NCI-H2171 (cell line): Measurements from ENCODE around the gene SGSM2.
A peak's percentile ranks its signal among the peaks of the same experiment; 100 is the strongest.
"Not testable (repeated sequence)": the region's sequence is repeated elsewhere in the genome, so short reads cannot be mapped to it uniquely, and the experiment has no call there.

Experiments
- DNase-seq: peaks from one replicate; lab custom pipeline; 2025; lab: John Stamatoyannopoulos, UW

SGSM2 gene, protein sequence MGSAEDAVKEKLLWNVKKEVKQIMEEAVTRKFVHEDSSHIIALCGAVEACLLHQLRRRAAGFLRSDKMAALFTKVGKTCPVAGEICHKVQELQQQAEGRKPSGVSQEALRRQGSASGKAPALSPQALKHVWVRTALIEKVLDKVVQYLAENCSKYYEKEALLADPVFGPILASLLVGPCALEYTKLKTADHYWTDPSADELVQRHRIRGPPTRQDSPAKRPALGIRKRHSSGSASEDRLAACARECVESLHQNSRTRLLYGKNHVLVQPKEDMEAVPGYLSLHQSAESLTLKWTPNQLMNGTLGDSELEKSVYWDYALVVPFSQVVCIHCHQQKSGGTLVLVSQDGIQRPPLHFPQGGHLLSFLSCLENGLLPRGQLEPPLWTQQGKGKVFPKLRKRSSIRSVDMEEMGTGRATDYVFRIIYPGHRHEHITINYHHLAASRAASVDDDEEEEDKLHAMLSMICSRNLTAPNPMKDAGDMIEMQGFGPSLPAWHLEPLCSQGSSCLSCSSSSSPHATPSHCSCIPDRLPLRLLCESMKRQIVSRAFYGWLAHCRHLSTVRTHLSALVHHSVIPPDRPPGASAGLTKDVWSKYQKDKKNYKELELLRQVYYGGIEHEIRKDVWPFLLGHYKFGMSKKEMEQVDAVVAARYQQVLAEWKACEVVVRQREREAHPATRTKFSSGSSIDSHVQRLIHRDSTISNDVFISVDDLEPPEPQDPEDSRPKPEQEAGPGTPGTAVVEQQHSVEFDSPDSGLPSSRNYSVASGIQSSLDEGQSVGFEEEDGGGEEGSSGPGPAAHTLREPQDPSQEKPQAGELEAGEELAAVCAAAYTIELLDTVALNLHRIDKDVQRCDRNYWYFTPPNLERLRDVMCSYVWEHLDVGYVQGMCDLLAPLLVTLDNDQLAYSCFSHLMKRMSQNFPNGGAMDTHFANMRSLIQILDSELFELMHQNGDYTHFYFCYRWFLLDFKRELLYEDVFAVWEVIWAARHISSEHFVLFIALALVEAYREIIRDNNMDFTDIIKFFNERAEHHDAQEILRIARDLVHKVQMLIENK

DNA sequence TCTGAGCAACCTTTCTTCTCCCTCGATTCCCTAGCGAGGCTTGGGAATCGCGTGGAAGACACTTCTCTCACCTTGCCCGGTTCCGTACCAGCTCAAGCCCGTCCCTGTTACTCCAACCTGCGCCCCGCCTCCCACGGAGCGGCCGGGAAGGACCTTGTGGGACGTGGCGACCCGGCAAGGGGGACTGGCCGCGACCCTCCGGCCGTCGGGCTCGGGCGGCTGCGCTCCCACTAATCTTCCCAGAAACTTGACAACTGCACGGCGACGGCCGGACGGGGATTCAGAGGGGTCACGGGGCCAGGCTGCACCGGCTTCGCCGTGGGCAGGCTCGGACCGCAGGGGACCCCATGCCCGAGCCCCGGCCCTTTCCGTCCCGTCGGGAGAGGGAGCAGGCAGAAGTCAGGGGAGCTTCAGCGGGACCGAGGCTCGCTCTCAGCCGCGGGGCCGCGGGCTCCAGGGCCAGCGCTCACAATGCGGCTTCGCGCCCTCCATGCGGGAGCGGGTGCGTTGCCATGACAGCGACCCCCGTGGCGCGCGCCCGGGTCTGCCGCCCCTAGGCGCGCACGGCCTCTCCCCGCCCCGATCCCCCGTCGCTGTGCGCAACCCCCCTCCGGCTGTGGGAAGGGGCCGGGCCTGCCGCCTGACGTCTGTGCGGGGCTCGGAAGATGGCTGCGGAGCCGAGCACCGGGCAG is at the start of gene SGSM2:
Gene SGSM2, plus strand, starts transcription at position 650 of the 692 bp plus-strand sequence. CDS start 188 bp downstream, outside the sequence.
- peak; percentile 80 for DNase-seq

DNA sequence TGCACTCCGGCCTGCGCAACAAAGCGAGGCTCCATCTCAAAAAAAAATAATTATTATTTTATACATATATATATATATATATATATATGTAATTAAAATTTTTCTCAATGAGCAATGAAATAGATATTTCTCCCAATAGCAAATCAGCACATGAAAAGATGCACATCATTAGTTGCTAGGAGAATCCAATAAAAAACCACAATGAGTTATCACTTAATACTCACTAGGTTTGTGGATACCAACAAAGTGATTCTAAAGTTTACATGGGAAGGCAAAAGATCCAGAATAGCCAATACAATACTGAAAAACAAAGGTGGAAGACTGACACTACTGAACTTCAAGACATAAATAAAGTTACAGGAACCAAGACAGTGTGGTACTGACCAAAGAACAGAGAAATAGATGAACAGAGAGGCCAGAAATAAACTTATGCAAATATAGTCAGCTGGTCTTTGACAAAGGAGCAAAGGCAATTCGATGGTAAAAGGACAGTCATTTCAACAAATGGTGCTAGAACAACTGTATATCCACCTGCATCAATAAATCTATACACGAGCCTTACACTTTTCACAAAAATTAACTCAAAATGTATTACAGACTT is 47.3 kb upstream of the SGSM2 start:
- no peak for DNase-seq

DNA sequence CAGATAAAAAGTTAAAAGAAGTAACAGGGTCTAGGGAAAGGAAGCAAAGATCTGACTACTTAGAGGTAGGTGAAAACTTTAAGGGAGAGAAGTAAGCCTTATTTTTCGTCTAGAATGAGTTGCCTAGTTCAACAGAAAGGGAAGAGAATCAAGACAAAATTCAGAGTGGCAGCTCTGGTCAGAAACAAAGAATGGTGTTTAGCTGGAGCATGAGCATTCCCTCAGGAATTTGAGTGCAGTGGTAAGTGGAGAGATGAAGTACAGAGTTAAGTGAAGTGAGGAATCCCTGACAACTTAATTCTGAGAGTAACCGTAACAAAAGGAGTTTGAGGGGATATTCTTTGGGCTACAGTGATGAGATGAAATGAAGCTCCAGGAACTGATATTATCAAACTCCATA is 45.2 kb upstream of the SGSM2 start:
- no peak for DNase-seq

DNA sequence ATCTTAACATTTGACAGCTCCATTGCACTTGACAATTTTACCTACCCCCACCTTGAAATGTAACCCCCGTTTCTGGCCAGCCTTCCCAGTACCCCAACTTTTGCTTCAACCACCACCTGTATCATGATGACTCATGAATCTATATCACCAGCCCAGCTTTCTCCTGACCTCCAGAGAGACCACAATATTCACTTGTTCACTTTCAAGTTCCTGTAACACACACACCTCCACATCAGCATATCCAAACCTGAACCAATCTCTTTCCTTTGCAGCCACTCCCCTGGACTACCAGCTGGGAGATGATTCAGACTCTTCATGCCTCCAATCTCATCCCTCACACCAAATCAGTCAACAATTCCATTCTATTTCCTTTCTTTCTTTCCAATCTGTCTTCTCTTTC is 41.7 kb upstream of the SGSM2 start:
- DNase-seq, result no peak

DNA sequence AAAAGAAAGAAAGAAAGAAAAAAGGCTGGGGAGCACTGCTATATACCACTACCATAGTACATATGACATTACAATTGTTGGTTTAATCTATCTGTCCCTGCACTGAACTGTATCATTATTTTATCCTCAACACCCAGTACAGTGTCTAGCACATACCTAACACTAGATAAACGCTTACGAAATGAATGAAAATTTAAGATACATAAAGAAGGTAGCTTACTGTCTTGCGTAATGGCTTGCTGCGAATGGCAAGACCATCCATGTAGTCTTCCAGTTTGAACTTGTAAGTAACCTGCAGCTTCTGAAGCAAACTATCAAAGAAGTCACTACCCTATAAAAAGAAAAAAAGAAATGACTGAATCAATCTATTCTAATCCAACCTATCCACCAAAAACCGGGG is 40.3 kb upstream of the SGSM2 start:
- DNase-seq, result no peak

DNA sequence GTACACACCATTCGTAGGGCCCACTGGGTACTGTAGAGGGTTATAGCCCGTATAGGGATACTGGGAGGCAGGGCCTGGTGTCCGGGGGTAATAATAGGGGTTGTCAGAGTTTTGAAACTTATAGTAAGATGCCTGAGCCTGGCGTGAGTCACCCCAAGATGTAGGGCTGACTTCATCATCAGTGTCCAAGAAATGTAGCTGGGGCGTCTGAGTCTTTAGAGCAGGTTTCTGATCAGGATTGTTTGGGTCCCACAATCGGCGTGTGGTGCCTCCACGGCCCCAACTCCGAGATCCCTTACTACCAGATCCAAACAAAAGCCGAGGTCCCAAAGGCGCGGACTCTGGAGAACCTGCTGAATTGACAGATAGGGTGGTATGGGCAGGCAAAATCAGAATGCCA is 38.2 kb upstream of the SGSM2 start:
- DNase-seq, result no peak

DNA sequence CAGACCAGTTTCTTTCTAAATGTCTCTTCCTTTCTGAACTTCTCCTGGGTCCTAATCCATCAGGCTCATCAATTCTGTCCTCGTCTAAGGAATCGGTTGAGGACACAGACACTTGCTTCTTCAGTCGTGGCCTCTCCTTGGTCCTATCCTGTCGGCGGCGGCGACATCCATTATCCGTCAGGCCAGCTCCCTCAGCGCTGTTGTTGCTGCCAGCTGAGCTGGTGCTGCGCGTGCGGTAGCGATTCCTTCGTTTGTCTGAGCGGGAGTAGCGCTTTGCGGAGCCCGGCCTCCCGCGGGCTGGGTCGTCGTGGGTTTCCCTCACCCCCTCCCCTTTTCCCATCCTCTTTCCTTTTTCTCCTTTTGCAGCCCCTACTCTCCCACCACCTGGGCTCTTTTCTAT is 37.5 kb upstream of the SGSM2 start:
- no peak for DNase-seq

DNA sequence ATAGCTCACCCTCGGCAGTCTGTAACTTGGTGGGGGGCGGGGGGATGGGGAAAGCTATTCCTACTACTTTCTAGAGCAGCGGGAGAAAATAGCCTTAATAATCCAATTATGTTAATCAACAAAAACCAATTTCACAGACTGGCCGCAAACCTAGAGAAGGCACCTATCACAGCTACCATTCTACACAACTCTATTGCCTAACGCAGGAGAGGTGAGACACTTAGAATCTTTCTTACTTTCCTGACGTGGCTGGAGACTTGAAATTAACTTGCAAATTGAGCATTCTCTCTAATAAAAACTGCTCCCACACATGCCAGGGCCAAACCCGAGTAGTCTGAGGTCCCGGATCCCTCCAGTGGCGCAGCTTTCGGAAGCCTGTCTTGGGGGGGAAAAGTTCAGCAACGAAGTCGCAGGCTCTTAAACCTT is 34.5 kb upstream of the SGSM2 start:
- DNase-seq, result no peak

DNA sequence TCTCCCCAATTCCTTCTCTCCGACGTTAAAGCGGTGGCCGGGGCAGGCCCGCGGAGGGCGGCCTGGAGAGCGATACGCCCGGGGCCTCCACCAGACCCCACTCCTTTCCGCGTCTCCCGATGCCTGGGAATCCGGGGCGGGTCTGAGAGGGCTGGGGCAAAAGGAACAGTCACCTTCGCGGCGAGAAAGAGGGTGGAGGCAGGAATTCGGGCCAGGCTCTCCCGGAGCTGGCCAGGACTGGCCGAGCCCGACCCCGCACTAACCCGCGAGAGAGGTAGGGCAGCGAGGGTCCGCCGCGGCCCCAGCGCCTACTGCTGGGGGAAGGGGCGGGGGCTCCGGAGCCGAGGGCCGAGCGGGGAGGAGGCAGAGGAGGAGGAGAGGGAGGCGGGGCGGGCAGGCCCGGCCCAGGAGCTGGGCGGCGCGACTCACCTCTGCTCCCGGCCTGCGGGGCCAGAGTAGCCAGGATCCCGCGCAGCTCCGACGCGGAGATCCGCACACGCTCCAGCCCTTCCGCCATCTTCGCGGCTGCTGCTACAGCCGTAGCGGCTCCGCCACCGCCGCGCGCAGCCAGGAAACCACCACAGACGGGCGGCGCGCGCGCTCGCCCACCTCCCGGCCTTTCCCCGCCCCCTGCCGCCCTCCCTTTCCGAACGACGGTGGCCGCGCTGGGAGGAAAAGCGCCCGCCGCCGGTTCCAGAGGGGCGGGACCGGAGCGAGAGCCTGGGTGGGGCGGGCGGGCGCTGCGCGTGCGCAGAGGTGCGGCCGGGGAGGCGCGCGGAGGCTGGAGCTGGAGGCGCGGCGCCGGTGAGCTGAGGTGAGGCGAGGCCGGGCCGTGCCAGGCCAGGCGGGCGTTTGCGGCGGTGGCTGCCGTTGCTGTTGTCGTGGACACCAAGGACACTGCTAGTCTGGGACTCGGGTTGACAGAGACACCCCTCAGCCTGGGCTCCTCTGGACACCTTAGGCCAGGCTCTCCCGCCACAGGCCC is 33.8 kb upstream of the SGSM2 start, which contains the start of the genes SMG6 and SRR:
Gene SMG6, minus strand, starts transcription at position 582 of the 985 bp plus-strand sequence. Its CDS starts 65 bp downstream, at position 517.
Gene SRR, plus strand, starts transcription at position 747 of the 985 bp plus-strand sequence. CDS start 11,611 bp downstream, outside the sequence.
- peak; percentile 88 for DNase-seq

DNA sequence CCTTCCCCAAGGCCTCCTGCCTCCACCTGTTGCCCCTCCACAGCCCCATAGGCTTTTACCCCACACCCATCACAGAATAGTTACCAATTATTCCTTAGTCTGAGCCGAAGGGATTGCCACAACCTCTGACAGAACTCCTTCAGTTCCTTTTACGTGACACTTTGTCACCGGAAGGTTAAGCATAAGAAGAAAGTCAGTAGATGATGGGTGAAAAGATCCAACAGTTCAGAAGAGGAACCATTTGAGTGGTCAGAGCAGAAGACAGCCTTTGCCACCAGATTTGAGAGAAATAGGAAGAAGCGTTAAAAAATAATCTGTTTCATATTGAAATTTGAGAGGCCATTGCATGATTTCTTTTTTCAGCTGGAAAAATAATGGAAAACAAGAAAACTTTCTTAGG is 32.4 kb upstream of the SGSM2 start:
- DNase-seq, result no peak

DNA sequence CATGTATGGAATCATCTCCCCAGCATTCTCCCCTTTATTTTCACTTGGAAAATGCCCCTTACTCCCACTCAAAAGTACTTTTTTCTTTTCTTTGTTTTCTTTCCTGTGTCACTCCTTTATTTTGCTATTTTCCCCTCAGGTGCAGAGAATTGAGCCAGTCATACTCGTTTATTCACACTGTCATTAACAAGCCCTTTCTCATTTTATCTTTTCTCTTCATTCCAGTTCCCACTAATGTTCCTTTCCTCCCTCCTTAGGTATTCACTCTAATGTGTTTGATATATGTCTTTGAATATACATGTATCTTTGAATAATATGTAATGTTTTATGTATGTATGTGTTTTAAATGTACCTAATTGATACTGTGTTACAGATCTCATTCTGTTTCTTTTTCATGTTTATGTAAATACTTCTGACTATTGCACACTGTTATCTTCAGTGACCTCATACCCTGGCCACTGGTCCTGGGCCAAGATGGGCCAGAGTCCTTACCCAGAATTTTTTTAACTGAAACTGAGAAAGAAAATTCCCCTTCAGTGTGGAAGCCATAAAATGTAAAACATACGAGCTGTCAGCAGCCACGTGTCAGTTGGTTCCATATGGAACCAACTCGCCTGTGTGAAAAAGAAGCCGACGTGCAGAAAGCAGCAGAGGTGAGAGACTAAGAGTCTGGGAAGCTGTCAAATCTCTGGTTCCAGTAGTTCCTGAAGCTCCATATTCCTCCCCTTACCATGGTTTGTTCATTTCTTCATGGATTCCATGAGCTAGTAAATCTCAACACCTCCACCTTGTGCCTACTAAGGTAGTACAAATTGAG is 27.8 kb upstream of the SGSM2 start:
- DNase-seq, result peak; percentile 14

DNA sequence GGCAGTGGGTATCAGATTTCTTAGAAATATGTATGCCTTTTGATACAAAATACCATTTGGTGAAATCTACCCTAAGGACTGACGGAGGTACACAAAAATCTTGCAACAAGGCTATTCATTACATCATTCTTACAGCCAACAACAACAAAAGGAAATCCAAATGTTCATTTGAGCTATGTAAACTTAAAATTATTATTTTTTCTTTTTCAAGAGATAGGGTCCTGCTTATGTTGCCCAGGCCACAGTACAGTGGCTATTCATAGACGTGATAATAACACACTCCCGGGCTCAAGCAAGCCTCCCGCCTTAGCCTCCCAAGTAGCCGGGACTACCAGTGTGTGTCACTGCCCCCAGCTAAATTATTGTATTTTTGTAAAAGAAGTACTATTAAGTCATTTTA is 24.6 kb upstream of the SGSM2 start:
- no peak for DNase-seq

DNA sequence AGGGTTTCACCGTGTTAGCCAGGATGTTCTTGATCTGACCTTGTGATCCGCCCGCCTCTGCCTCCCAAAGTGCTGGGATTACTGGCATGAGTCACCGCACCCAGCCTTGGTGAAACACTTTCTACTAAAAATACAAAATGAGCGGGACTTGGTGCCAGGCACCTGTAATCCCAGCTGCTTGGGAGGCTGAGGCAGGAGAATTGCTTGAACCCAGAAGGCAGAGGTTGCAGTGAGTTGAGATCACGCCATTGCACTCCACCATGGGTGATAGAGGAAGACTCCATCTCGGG is 20.4 kb upstream of the SGSM2 start:
- DNase-seq, result not testable (repeated sequence)

DNA sequence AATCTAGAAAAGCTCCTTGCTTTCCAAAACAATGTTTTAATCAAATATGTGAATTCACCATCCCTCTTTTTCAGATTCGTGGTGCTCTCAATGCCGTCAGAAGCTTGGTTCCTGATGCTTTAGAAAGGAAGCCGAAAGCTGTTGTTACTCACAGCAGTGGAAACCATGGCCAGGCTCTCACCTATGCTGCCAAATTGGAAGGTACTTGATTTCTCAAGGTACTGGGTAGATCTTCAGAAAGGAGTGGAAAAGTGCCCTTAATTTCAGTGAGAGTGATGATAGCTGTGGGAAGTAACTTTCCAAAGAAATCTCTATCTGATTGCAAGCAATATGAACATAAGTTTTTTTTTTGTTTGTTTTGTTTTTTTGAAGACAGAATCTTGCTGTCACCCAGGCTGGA is 19.5 kb upstream of the SGSM2 start:
- no peak for DNase-seq

DNA sequence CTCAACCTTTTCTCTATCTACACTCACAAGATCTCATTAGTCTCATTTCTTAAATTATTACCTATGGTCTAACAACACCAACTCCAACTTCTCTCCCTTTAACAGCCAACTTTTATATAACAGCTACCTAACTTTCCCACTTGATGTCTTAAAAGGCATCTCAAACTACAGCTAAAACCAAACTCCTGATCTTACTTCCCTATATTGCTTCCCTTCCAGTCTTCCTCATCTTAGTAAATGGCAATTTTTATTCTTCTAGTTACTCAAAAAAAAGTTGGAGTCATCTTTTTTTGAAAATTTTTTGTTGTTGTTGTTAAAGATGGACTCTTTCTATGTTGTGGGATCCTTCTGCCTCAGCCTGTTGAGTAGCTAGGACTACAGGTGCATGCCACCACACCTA is 18.2 kb upstream of the SGSM2 start:
- DNase-seq, result no peak

DNA sequence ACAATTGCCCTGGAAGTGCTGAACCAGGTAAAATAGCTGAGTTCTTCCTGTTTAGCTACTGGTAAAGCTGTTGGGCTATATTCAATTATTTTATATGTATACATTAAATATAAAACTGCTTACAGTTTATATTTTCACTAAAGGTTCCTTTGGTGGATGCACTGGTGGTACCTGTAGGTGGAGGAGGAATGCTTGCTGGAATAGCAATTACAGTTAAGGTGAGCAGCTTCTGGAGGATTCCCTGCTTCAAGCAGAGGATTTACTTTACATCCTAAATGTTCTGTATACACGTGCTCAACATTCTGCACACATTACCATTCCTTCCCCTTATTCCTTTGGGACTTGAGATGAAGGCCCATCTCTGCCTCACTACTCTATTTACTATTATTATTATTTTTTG is 15.9 kb upstream of the SGSM2 start:
- DNase-seq, result no peak

DNA sequence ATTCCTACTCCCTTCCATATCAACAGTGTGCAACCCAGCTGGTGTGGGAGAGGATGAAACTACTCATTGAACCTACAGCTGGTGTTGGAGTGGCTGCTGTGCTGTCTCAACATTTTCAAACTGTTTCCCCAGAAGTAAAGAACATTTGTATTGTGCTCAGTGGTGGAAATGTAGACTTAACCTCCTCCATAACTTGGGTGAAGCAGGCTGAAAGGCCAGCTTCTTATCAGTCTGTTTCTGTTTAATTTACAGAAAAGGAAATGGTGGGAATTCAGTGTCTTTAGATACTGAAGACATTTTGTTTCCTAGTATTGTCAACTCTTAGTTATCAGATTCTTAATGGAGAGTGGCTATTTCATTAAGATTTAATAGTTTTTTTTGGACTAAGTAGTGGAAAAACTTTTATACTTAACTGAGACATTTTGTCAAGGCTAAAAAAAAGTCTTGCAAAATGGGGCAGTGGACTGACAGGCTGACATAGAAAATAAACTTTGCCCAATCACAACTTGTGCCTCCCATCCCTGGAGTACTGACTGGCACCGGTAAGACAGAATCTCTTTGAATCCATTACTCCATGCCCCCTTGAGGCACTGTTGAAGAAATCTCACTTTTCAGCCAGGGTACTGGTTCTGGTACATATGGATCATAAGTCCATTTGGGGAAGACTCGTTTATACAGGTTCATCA is 13.5 kb upstream of the SGSM2 start:
- no peak for DNase-seq

DNA sequence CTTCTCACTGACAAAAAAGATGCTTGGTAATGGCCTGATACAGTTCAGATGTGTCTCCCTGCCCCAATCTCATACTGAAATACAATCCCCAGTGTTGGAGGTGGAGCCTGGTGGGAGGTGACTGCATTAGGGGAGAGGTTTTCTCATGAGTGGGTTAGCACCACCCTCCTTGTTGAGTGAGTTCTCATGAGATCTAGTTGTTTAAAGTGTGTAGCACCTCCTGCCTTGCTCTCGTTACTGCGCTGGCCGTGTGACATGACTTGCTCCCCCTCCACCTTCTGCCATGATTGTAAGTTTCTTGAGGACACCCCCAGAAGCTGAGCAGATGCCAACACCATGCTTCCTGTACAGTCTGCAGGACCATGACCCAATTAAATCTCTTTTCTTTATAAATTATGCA is 6.0 kb upstream of the SGSM2 start:
- DNase-seq, result no peak

DNA sequence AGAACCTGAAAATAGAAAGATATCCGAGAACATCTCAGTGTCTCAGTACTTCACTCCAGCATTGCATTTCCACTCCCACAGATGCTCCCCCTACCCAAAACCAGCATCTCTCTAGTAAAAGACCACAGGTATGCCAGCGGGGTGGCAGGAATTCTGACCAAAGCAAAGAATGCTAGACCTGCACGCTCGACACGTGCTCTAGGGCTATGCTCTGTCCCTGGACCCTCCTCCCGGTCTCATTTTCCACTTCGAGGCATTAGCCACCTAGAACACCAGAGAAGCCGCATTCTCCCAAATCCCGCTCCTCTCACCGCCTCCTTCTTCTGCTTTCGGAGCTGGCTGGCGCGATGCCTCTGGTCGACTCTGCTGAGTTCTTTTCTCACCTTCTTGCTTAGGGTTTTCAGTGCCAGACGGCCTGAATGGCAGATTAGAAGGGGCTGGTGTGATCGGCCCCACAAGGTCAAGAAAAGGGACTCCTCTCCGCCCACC is 1.5 kb upstream of the SGSM2 start:
- no peak for DNase-seq
